Skeletal muscle tissue (tissue), 4 donors: ENCODE measurements around the gene LGALS3. TPM values are rescaled to one million over a fixed set of nuclear protein-coding genes. Genes with fewer than 3 reads are reported as not detected.

Experiments used
- H3K27ac ChIP-seq: one replicate; pipeline ENCODE4 v1.7.0; 2013; ENCODE audit warnings: mild to moderate bottlenecking, low read depth, low read length, inconsistent platforms
- H3K27me3 ChIP-seq, 3 donors: one replicate each; pipeline ENCODE4 v1.7.0; 2013; ENCODE audit warnings: low read length in 3 of 3; ENCODE audit not compliant: control insufficient read depth in 3 of 3, insufficient read depth in 3 of 3
- H3K36me3 ChIP-seq, 3 donors: one replicate each; pipeline ENCODE4 v1.7.0; 2013; ENCODE audit warnings: low read length in 3 of 3; ENCODE audit not compliant: control insufficient read depth in 3 of 3, insufficient read depth in 3 of 3
- H3K4me1 ChIP-seq, 3 donors: one replicate each; pipeline ENCODE4 v1.7.0; 2013; ENCODE audit warnings: low read length in 3 of 3, mild to moderate bottlenecking in 3 of 3; ENCODE audit not compliant: control insufficient read depth in 3 of 3, insufficient read depth in 3 of 3
- H3K4me3 ChIP-seq, 3 donors: one replicate each; pipeline ENCODE4 v1.7.0; 2013; ENCODE audit warnings: low read length in 3 of 3
- H3K9ac ChIP-seq, 3 donors: one replicate each; pipeline ENCODE4 v1.7.0; 2013; ENCODE audit warnings: low read length in 3 of 3, mild to moderate bottlenecking in 3 of 3, moderate library complexity in 2 of 3, low read depth in 1 of 3
- H3K9me3 ChIP-seq, 3 donors: one replicate each; pipeline ENCODE4 v1.7.0; 2013; ENCODE audit warnings: low read length in 3 of 3; ENCODE audit not compliant: control insufficient read depth in 3 of 3
- total RNA-seq: library from RNA; depleted of rRNA; stranded (reverse); fragments of >200 nt; gene quantifications from one replicate; pipeline ENCODE4 v1.2.3, GENCODE V29; 2014
- donor health status: Osteomylitis.

The LGALS3 gene
- total RNA-seq, 1 donor from 2014 or later, result 32.4 TPM

GRCh38 chr14:55129428-55130195 lies 560 bp downstream of the LGALS3 start:
- H3K4me1 ChIP-seq, result peaks cover 13 to 30% (median 27%) of the 10 kb centered on the region in 3 donors
- peak overlapping the region; percentile 85 for H3K27ac ChIP-seq
- H3K4me3 ChIP-seq, result peak overlapping the region; percentile 74 to 86 (median 79)
- peaks cover 0 to 3% (median 2%) of the 10 kb centered on the region in 3 donors for H3K36me3 ChIP-seq
- peaks cover 0 to 8% (median 0%) of the 10 kb centered on the region in 3 donors for H3K27me3 ChIP-seq
- no peaks in the 10 kb centered on the region for H3K9me3 ChIP-seq
- H3K9ac ChIP-seq, result peak overlapping the region; percentile 73 to 85 (median 74)

DNA sequence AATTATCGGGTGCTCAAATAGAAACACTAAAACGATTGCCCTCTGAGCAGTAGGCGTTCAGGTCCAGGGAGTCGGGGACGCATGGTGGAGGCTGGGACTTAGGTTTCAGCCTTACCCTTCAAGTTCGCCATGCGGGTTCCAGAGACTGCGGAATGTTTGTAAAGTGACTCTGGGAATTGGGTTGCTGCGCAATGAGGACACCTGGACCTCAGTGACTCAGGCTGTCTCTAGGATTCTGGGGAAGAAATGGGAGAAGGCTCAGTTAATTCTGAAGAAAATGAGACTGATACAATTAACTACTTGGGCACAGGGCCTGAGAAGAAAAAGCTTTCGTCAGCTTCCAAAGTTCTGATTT lies 1.1 kb downstream of the LGALS3 start:
- Histone ChIP-seq H3K4me1 (peaks cover 16 to 30% (median 27%) of the 10 kb centered on the region in 3 donors), H3K36me3 (peaks cover 0 to 3% (median 2%) of the 10 kb centered on the region in 3 donors), H3K9me3 (no peaks in the 10 kb centered on the region), H3K9ac (peak overlapping the region; percentile 73 to 85 (median 74)), H3K27me3 (peaks cover 0 to 8% (median 0%) of the 10 kb centered on the region in 3 donors), H3K4me3 (peak overlapping the region; percentile 74 to 86 (median 79)), H3K27ac (peak overlapping the region; percentile 85)

- Histone ChIP-seq H3K4me3 (peak overlapping the region; percentile 10 to 59 (median 23)), H3K4me1 (peaks cover 18 to 36% (median 30%) of the 10 kb centered on the region in 3 donors), H3K9ac (peak overlapping the region in 2 of 3 donors; percentile 1 to 28), H3K9me3 (no peaks in the 10 kb centered on the region), H3K36me3 (peaks cover 0 to 5% (median 2%) of the 10 kb centered on the region in 3 donors), H3K27ac (no peak overlapping the region), H3K27me3 (peaks cover 0 to 8% (median 0%) of the 10 kb centered on the region in 3 donors)
Measured at GRCh38 chr14:55131370-55132137, 2.5 kb downstream of the LGALS3 start.

DNA sequence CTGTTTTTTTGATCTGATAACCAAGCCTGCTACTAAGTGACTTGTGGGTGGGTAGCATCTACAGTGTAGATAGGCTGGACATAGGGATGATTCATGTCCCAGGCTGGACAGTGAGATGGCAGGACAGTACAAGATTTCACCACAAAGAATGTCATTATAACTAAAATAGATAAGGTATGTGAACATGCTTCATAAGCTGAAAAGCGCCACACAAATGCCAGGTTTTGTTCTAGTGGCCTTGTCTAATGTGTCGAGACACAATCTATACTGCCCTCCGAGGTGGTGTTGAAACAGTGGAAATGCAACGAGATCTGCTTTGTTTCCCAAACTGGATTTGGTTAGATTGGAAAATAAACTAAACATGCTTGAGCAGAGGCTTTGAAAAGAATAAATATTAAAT lies 4.4 kb downstream of the LGALS3 start:
- Histone ChIP-seq H3K27ac (no peak overlapping the region), H3K9ac (no peak overlapping the region)

DNA sequence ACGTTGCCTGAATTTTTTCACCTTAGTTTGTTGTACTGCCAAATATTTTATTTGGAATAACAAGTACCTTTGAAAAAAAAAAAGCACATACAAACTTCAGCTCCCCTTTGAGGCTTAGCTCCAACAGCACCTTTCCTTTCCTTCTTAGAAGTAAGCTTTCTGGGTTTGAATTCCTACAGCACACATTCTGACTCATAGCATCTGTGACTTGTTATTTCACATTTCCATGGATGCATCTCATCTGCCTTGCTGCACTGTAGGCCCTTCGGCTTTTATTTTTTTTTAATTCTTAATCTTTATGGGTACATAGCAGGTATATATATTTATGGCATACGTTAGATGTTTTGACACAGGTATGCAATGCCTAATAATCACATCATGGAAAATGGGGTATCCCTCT lies 7.2 kb downstream of the LGALS3 start:
- Histone ChIP-seq H3K4me1 (peaks cover 16 to 41% (median 24%) of the 10 kb centered on the region in 3 donors), H3K9ac (no peak overlapping the region), H3K27me3 (no peaks in the 10 kb centered on the region), H3K9me3 (no peaks in the 10 kb centered on the region), H3K36me3 (peaks cover 11 to 31% (median 25%) of the 10 kb centered on the region in 3 donors), H3K27ac (peak overlapping the region; percentile 5), H3K4me3 (no peak overlapping the region)

More for the DNA sequence above, 4.4 kb downstream of the LGALS3 start:
- Histone ChIP-seq H3K27me3 (peaks cover 0 to 8% (median 0%) of the 10 kb centered on the region in 3 donors), H3K36me3 (peaks cover 2 to 9% (median 3%) of the 10 kb centered on the region in 3 donors), H3K4me3 (peak overlapping the region in 1 of 3 donors; percentile 24), H3K4me1 (peaks cover 22 to 50% (median 35%) of the 10 kb centered on the region in 3 donors), H3K9me3 (no peaks in the 10 kb centered on the region)

DNA sequence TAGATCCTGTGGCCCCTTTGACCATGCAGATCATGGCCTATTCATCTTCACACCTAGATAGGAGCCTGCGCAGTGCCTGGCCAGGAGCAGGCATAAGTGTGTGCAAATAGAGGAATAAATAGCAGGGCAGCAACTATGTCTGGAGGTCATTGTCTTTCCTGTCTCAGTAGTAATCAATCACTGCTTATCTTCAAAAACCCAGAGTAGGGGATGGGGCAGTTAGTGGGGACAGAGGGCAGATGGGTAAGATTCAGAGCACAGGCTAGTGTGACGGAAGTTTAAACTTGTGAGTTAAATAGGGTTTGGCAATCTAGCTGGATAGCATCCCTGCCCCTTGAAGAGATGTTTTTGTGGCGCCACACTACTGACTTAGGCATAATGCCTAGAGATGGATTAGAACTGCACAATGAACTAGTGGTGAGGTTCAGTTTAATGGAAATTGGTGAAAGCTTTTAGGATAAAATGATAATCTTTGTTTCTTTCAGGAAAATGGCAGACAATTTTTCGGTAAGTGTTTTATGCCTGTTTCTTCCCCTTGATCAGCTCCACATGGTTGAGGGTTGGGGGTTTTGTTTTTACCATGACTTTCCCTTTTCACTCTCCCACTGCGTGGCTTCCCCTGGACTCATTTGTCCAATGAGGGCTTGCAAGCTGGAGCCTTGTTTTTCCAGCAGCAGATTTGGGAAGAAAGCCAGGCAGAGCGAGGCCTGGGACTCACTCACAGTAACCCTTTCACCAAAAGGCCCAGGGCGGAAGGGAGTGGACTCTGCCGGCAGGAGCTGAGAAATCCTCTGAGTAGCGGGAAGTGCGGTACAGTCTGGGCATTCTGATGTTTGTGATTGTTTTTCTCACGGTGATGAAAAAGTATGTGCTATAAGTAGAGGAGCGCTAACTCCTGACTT lies 8.1 kb downstream of the LGALS3 start:
- Histone ChIP-seq H3K36me3 (peaks cover 9 to 38% (median 25%) of the 10 kb centered on the region in 3 donors), H3K9ac (peak overlapping the region in 2 of 3 donors; percentile 39 to 53), H3K4me3 (peak overlapping the region in 2 of 3 donors; percentile 30 to 40)

GRCh38 chr14:55138091-55138490 lies 9.0 kb downstream of the LGALS3 start:
- no peaks in the 10 kb centered on the region for H3K27me3 ChIP-seq
- H3K27ac ChIP-seq, result peak overlapping the region; percentile 78
- no peaks in the 10 kb centered on the region for H3K9me3 ChIP-seq
- peaks cover 9 to 44% (median 25%) of the 10 kb centered on the region in 3 donors for H3K36me3 ChIP-seq
- no peak overlapping the region for H3K9ac ChIP-seq
- H3K4me1 ChIP-seq, result peaks cover 15 to 31% (median 16%) of the 10 kb centered on the region in 3 donors
- no peak overlapping the region for H3K4me3 ChIP-seq

More for the DNA sequence above, 8.1 kb downstream of the LGALS3 start:
- H3K27me3 ChIP-seq, result no peaks in the 10 kb centered on the region
- no peaks in the 10 kb centered on the region for H3K9me3 ChIP-seq
- H3K4me1 ChIP-seq, result peaks cover 15 to 32% (median 17%) of the 10 kb centered on the region in 3 donors
- H3K27ac ChIP-seq, result peak overlapping the region; percentile 78

- H3K27ac ChIP-seq, result no peak overlapping the region
- H3K4me1 ChIP-seq, result peaks cover 9 to 27% (median 13%) of the 10 kb centered on the region in 3 donors
- no peaks in the 10 kb centered on the region for H3K9me3 ChIP-seq
- no peak overlapping the region for H3K4me3 ChIP-seq
- H3K9ac ChIP-seq, result no peak overlapping the region
- no peaks in the 10 kb centered on the region for H3K27me3 ChIP-seq
- peaks cover 11 to 45% (median 25%) of the 10 kb centered on the region in 3 donors for H3K36me3 ChIP-seq
Measured at GRCh38 chr14:55139141-55139540, 10.1 kb downstream of the LGALS3 start.
